Keratinocyte (primary cell): ENCODE results near the gene KBTBD12. TPM values are rescaled to one million over a fixed set of nuclear protein-coding genes. Genes with fewer than 3 reads are reported as not detected.
A peak's percentile ranks its signal among the peaks of the same experiment; 100 is the strongest.
"Not testable (repeated sequence)": the region's sequence is repeated elsewhere in the genome, so short reads cannot be mapped to it uniquely, and the experiment has no call there.

Source experiments
- DNase-seq: peaks from one replicate; pipeline ENCODE4 v3.0.0-alpha.2; 2011; ENCODE audit warnings: low read depth, missing footprints, low spot score
- FAIRE-seq: peaks from 2 replicates; lab custom pipeline; 2011; peaks lifted over from hg19 to GRCh38; lab: Jason Lieb, UNC
- H2AFZ ChIP-seq: 2 replicates; pipeline ENCODE4 v1.6.0; 2012; ENCODE audit warnings: low read length, control low read depth, inconsistent platforms; ENCODE audit not compliant: control insufficient read depth
- H3K27ac ChIP-seq: 2 replicates; pipeline ENCODE4 v1.5.1; 2011; ENCODE audit warnings: low read length; ENCODE audit not compliant: control insufficient read depth, insufficient read depth
- H3K27me3 ChIP-seq: 3 replicates; pipeline ENCODE4 v1.6.0; 2011; ENCODE audit warnings: low read length; ENCODE audit not compliant: control insufficient read depth, insufficient read depth; ENCODE audit errors: extremely low read depth
- H3K36me3 ChIP-seq, 2 experiments: 2 replicates in 1 of 2; 3 replicates in 1 of 2; pipeline ENCODE4 v1.5.1; 2011; ENCODE audit warnings: low read length in 2 of 2, mild to moderate bottlenecking in 1 of 2; ENCODE audit not compliant: control insufficient read depth in 2 of 2, insufficient read depth in 2 of 2; ENCODE audit errors: extremely low read depth in 1 of 2
- H3K4me1 ChIP-seq: 3 replicates; pipeline ENCODE4 v1.5.1; 2011; ENCODE audit warnings: low read length; ENCODE audit not compliant: control insufficient read depth, insufficient read depth; ENCODE audit errors: extremely low read depth
- H3K4me2 ChIP-seq: 3 replicates; pipeline ENCODE4 v1.6.0; 2011; ENCODE audit warnings: low read depth, low read length; ENCODE audit not compliant: control insufficient read depth, insufficient read depth; ENCODE audit errors: extremely low read depth
- H3K4me3 ChIP-seq, 3 experiments: fragments of 200-600 bp in 1 of 3; sonication (generic) in 1 of 3; 2 replicates in 2 of 3; 3 replicates in 1 of 3; pipeline ENCODE4 v1.5.1; 2011 to 2016; ENCODE audit warnings: low read length in 3 of 3, mild to moderate bottlenecking in 3 of 3, control low read depth in 2 of 3, inconsistent platforms in 1 of 3, low read depth in 1 of 3, mixed read lengths in 1 of 3, mixed run types in 1 of 3, moderate library complexity in 1 of 3; ENCODE audit not compliant: control insufficient read depth in 2 of 3, insufficient read depth in 2 of 3; ENCODE audit errors: extremely low read depth in 1 of 3
- H3K79me2 ChIP-seq: 2 replicates; pipeline ENCODE4 v1.6.0; 2012; ENCODE audit warnings: low read length; ENCODE audit not compliant: control insufficient read depth, insufficient read depth
- H3K9ac ChIP-seq: 3 replicates; pipeline ENCODE4 v1.6.0; 2011; ENCODE audit warnings: low read length; ENCODE audit not compliant: control insufficient read depth, insufficient read depth; ENCODE audit errors: extremely low read depth
- H3K9me1 ChIP-seq: 3 replicates; pipeline ENCODE4 v1.6.0; 2011; ENCODE audit warnings: low read length; ENCODE audit not compliant: control insufficient read depth, insufficient read depth; ENCODE audit errors: extremely low read depth
- H3K9me3 ChIP-seq: 2 replicates; pipeline ENCODE4 v1.5.1; 2012; ENCODE audit warnings: low read depth, low read length; ENCODE audit not compliant: control insufficient read depth
- H4K20me1 ChIP-seq: 3 replicates; pipeline ENCODE4 v1.6.0; 2011; ENCODE audit warnings: low read length; ENCODE audit not compliant: control insufficient read depth, insufficient read depth; ENCODE audit errors: extremely low read depth
- EZH2 ChIP-seq: IDR thresholded peaks from one replicate; pipeline ENCODE4 v1.6.1; 2012; ENCODE audit warnings: inconsistent platforms, mild to moderate bottlenecking, low read length, moderate library complexity
- dilution Hi-C: fragments of 300-500 bp; cut with MboI; formaldehyde crosslinking; loops from one replicate; pipeline ENCODE4 v1.7.0; 2020; ENCODE audit warnings: low sequenced_read_pairs; ENCODE audit not compliant: extremely low pct_ligation_motif_present
- polyA plus RNA-seq, 5 experiments: library from polyadenylated mRNA; depleted of rRNA in 3 of 5; stranded (reverse) in 3 of 5; stranded (forward) in 1 of 5; unstranded in 1 of 5; fragments of >200 nt; gene quantifications; 1 replicate in 1 of 5; 2 replicates in 3 of 5; 3 replicates in 1 of 5; pipeline versions ENCODE4 v1.2.1 to v1.2.3, GENCODE V29; 2011 to 2012; ENCODE audit warnings: missing spikeins in 2 of 5, low read depth in 1 of 5, low replicate concordance in 1 of 5
- TF ChIP-seq, protein P1 (sequence below), 3 experiments: IDR thresholded peaks in 1 of 3; conservative IDR thresholded peaks in 1 of 3; optimal IDR thresholded peaks in 1 of 3; 2 replicates in 2 of 3; 3 replicates in 1 of 3; pipeline versions ENCODE3 to v1.5.1; 2011; ENCODE audit warnings: low read length in 3 of 3, mild to moderate bottlenecking in 3 of 3, moderate library complexity in 2 of 3, control low read depth in 1 of 3, inconsistent platforms in 1 of 3; ENCODE audit not compliant: insufficient read depth in 2 of 3; ENCODE audit errors: extremely low read depth in 1 of 3

The KBTBD12 gene
- polyA plus RNA-seq, 1 donor (not counting 4 experiments of a cell fraction or from before 2014, with no cell fraction given), result not detected

DNA sequence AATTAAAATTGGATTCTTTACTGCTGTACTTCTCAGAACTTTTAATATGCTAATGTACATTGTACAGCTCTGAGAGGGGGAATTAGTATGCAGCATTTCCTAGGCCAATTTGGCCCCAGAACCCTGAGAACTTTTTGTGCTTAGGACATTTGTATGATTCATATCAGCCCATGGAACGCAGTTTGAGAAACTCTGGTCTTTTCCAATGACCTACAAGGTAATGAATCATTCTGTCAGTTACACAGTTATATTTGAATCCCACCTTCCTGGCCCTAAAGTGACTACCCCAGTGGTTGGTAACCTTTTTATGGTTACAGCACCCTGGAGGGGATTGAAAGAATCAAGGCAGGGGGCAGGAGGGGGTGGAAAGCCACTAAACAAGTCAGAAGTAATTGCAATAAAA, 25.6 kb upstream of the KBTBD12 start:
- Histone ChIP-seq H3K9ac (no peak overlapping the region), H3K27ac (peak overlapping the region; percentile 88), H3K36me3 (no peaks in the 10 kb centered on the region), H3K9me3 (peaks cover 7% of the 10 kb centered on the region), H4K20me1 (no peaks in the 10 kb centered on the region), H3K9me1 (no peaks in the 10 kb centered on the region), H3K79me2 (no peaks in the 10 kb centered on the region), H3K4me2 (no peak overlapping the region), H3K27me3 (no peaks in the 10 kb centered on the region), H2AFZ (no peak overlapping the region), H3K4me1 (peaks cover 6% of the 10 kb centered on the region), H3K4me3 (no peak overlapping the region)
- DNase-seq (no peak), FAIRE-seq (no peak)
- no peak for TF ChIP-seq EZH2
- TF ChIP-seq, protein P1, sequence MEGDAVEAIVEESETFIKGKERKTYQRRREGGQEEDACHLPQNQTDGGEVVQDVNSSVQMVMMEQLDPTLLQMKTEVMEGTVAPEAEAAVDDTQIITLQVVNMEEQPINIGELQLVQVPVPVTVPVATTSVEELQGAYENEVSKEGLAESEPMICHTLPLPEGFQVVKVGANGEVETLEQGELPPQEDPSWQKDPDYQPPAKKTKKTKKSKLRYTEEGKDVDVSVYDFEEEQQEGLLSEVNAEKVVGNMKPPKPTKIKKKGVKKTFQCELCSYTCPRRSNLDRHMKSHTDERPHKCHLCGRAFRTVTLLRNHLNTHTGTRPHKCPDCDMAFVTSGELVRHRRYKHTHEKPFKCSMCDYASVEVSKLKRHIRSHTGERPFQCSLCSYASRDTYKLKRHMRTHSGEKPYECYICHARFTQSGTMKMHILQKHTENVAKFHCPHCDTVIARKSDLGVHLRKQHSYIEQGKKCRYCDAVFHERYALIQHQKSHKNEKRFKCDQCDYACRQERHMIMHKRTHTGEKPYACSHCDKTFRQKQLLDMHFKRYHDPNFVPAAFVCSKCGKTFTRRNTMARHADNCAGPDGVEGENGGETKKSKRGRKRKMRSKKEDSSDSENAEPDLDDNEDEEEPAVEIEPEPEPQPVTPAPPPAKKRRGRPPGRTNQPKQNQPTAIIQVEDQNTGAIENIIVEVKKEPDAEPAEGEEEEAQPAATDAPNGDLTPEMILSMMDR (optimal IDR thresholded peaks at IDR 0.05 in 1 of 3, IDR thresholded peaks at IDR 0.05 in 1 of 3, conservative IDR thresholded peaks at IDR 0.05 in 1 of 3; ENCODE audit: extremely low read depth in 1 of 3, insufficient read depth in 2 of 3, low read length in 3 of 3), result no peak
- dilution Hi-C loops, result no loop called here

DNA sequence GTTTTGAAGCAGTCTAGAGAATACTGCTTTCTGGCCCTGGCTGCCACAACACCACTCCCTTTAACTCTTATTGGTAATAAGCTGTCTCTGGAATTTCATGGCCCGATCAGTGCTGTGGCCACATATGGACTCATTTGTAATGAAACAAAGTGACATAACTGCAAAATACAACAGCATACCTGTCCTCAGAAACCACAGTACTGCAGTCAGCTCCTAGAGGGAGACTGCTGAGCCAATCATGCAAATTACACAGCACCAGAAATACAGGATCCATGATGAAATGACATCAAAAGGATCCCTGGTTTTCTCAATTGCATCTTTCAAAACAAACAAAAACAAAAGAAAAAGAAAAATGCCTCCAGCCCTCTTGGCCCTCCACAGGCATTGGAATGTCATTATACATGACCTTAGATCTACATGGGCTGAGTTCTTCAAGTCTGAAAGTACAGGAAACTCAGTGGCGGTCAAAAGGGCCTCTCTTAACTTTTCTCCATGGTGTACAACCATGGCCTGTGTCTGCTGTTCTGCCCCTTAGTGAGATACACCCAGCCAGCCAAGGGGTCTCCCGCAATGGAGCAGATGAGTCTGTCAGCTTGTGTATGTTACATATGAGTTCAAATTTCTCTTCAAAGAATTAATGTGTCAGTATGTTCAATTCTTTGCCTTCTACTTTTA, 24.9 kb upstream of the KBTBD12 start:
- Histone ChIP-seq H3K4me2 (no peak overlapping the region), H3K9ac (peak overlapping the region; percentile 14), H3K4me1 (peaks cover 6% of the 10 kb centered on the region), H4K20me1 (no peaks in the 10 kb centered on the region), H3K36me3 (no peaks in the 10 kb centered on the region), H3K9me1 (no peaks in the 10 kb centered on the region), H3K27me3 (no peaks in the 10 kb centered on the region), H3K9me3 (peaks cover 7% of the 10 kb centered on the region), H3K4me3 (no peak overlapping the region), H3K27ac (peak overlapping the region; percentile 88), H2AFZ (no peak overlapping the region), H3K79me2 (no peaks in the 10 kb centered on the region)
- no peak for DNase-seq
- dilution Hi-C loops, result no loop called here
- no peak for FAIRE-seq
- TF ChIP-seq EZH2, result no peak
- TF ChIP-seq, protein P1 (optimal IDR thresholded peaks at IDR 0.05 in 1 of 3, IDR thresholded peaks at IDR 0.05 in 1 of 3, conservative IDR thresholded peaks at IDR 0.05 in 1 of 3; ENCODE audit: extremely low read depth in 1 of 3, insufficient read depth in 2 of 3, low read length in 3 of 3), result no peak

DNA sequence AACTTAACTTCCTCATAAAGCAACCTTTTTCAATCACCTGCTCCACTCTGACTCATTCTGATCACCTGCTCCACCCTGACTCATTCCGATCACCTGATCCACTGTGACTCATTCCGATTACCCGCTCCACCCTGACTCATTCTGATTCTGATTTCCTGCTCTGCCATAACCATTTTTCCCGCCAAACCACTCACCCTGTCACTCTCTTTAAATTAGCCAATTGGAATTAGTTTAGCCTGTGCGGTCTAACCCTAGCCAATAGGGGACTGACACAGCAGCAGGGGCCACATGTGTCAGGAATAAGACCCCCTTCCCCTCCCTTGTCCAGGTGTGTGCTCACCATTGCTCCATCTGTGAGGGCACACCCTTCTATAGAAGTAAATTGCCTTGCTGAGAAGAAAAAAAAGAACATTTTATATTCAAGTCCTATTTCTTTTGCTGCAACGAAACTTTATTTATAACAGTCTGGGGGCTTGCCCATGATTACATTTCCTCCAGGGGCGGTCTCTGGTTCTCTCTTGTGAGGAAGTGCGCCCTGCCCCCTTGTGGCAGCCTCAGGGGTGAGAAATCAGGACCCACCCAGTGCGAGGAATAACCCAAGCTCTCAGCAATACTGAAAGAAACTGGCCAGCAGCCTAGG, 24.3 kb upstream of the KBTBD12 start:
- H3K4me2 ChIP-seq, dilution Hi-C loops, H3K27me3 ChIP-seq, H3K9me3 ChIP-seq, FAIRE-seq, H3K4me1 ChIP-seq, H3K4me3 ChIP-seq, H4K20me1 ChIP-seq, H3K9ac ChIP-seq, H3K36me3 ChIP-seq, H2AFZ ChIP-seq, H3K9me1 ChIP-seq, H3K79me2 ChIP-seq: not testable (repeated sequence)
- peak overlapping the region; percentile 88 for H3K27ac ChIP-seq
- DNase-seq, result peak; percentile 50
